Dendritic cell treated with granulocyte-macrophage colony-stimulating factor and Interleukin-4, amounts not matched to agents 40 ng/mL and 50 ng/mL, for 4 days (primary cell): ENCODE data around the gene CRB1.

Experiments used
- H3K27ac Mint-ChIP-seq: one replicate; pipeline ENCODE4 v1.8.0; 2022; ENCODE audit warnings: mild to moderate bottlenecking, mixed read lengths
- H3K27me3 Mint-ChIP-seq: one replicate; pipeline ENCODE4 v1.8.0; 2022; ENCODE audit warnings: mild to moderate bottlenecking, mixed read lengths
- H3K36me3 Mint-ChIP-seq: one replicate; pipeline ENCODE4 v1.8.0; 2022; ENCODE audit warnings: low read depth, mixed read lengths
- H3K4me1 Mint-ChIP-seq: one replicate; pipeline ENCODE4 v1.8.0; 2022; ENCODE audit warnings: low read depth, mixed read lengths
- H3K4me3 Mint-ChIP-seq: one replicate; pipeline ENCODE4 v1.8.0; 2022; ENCODE audit warnings: mild to moderate bottlenecking, moderate library complexity, mixed read lengths
- H3K9me3 Mint-ChIP-seq: one replicate; pipeline ENCODE4 v1.8.0; 2022; ENCODE audit warnings: mixed read lengths
- intact Hi-C: fragments of 100-400 bp; cut with micrococcal nuclease; formaldehyde crosslinking; loops from one replicate; pipeline ENCODE4 v1.15.0; 2022

Gene CRB1

GRCh38 chr1:197342044-197342565, 74.1 kb downstream of the CRB1 start:
- Mint-ChIP-seq H3K36me3 (no peaks in the 10 kb centered on the region), H3K27me3 (peaks cover 1% of the 10 kb centered on the region), H3K4me3 (no peak overlapping the region), H3K27ac (no peak overlapping the region), H3K9me3 (no peaks in the 10 kb centered on the region), H3K4me1 (no peaks in the 10 kb centered on the region)
- intact Hi-C loops, result no loop called here

- H3K4me1 Mint-ChIP-seq, result no peaks in the 10 kb centered on the region
- intact Hi-C loops, result no loop called here
- no peaks in the 10 kb centered on the region for H3K36me3 Mint-ChIP-seq
- no peak overlapping the region for H3K27ac Mint-ChIP-seq
- H3K27me3 Mint-ChIP-seq, result peaks cover 1% of the 10 kb centered on the region
- no peaks in the 10 kb centered on the region for H3K9me3 Mint-ChIP-seq
- no peak overlapping the region for H3K4me3 Mint-ChIP-seq
These were observed 74.6 kb downstream of the CRB1 start for GRCh38 chr1:197342669-197343068.

GRCh38 chr1:197343663-197344273, 75.7 kb downstream of the CRB1 start:
- H3K27ac Mint-ChIP-seq, result no peak overlapping the region
- no peak overlapping the region for H3K4me3 Mint-ChIP-seq
- H3K27me3 Mint-ChIP-seq, result peaks cover 1% of the 10 kb centered on the region
- no peaks in the 10 kb centered on the region for H3K36me3 Mint-ChIP-seq
- no peaks in the 10 kb centered on the region for H3K9me3 Mint-ChIP-seq
- intact Hi-C loops, result no loop called here
- H3K4me1 Mint-ChIP-seq, result no peaks in the 10 kb centered on the region

DNA sequence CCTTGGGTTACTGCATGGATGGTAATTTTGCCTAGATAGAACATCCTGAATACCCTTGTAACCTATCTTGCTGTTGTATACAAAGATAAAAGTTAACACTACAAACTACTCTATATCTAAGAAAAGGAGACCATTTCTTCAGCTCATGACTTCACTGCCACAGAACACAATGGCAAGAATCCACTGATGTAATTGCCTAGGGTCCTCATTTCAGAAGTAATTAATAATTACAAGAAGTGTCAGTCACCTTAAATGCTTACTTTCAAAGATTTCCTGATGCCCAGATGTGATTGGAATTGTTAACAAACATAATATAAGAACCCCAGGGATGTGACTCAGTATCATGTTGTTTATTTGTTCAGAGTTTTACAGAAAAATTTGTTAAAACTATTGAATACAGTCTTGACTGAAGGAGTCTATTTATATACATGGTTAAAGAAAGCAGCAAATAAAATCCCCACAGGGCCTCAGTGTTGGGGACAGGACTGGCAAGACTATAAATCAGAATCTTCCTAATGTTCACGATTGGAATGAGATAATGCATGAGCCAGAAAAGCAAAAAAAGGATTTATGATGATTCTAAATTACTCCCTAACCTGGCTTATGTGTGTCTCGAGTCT, 83.9 kb downstream of the CRB1 start:
- intact Hi-C loops, result loop anchor here (10.0 kb wide), 1 partner anchor 527 kb away; no protein-coding TSS in a partner anchor
- no peak overlapping the region for H3K4me3 Mint-ChIP-seq
- H3K9me3 Mint-ChIP-seq, result no peaks in the 10 kb centered on the region
- H3K27me3 Mint-ChIP-seq, result no peaks in the 10 kb centered on the region
- no peak overlapping the region for H3K27ac Mint-ChIP-seq
- H3K4me1 Mint-ChIP-seq, result no peaks in the 10 kb centered on the region
- no peaks in the 10 kb centered on the region for H3K36me3 Mint-ChIP-seq

- H3K9me3 Mint-ChIP-seq, result no peaks in the 10 kb centered on the region
- no peaks in the 10 kb centered on the region for H3K27me3 Mint-ChIP-seq
- H3K4me1 Mint-ChIP-seq, result no peaks in the 10 kb centered on the region
- no peaks in the 10 kb centered on the region for H3K36me3 Mint-ChIP-seq
- no peak overlapping the region for H3K27ac Mint-ChIP-seq
- intact Hi-C loops, result loop anchor here (10.0 kb wide), 1 partner anchor 531 kb away; no protein-coding TSS in a partner anchor
- H3K4me3 Mint-ChIP-seq, result no peak overlapping the region
These were observed 87.4 kb downstream of the CRB1 start for GRCh38 chr1:197355248-197355995.

GRCh38 chr1:197356723-197357533, 88.9 kb downstream of the CRB1 start:
- intact Hi-C loops, result loop anchor here (1.0 to 10.0 kb wide), 2 partner anchors 177 to 532 kb away; no protein-coding TSS in a partner anchor
- Mint-ChIP-seq H3K4me3 (no peak overlapping the region), H3K27me3 (no peaks in the 10 kb centered on the region), H3K36me3 (no peaks in the 10 kb centered on the region), H3K27ac (no peak overlapping the region), H3K4me1 (no peaks in the 10 kb centered on the region), H3K9me3 (no peaks in the 10 kb centered on the region)

DNA sequence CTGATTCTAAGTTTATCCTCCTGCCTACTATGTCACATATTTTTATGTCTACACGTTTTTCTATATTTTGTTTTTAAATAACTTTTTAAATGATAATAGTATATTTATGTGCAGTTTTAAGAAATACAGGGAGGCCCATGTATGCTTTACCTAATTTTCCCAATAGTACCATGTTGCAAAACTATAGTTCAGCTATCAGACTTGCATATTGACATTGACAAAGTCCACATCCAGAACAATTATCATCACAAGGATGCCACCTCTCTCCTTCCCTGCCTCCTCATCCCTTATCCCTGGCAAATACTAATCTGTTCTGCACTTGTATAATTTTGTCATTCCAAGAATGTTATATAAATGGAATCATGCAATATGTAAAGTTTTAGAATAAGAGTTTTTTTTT, 90.9 kb downstream of the CRB1 start:
- H3K4me3 Mint-ChIP-seq, result no peak overlapping the region
- H3K36me3 Mint-ChIP-seq, result no peaks in the 10 kb centered on the region
- no peak overlapping the region for H3K27ac Mint-ChIP-seq
- no peaks in the 10 kb centered on the region for H3K4me1 Mint-ChIP-seq
- no peaks in the 10 kb centered on the region for H3K9me3 Mint-ChIP-seq
- H3K27me3 Mint-ChIP-seq, result no peaks in the 10 kb centered on the region
- intact Hi-C loops, result loop anchor here (10.0 kb wide), 1 partner anchor 534 kb away; no protein-coding TSS in a partner anchor

GRCh38 chr1:197360068-197360467, 92.0 kb downstream of the CRB1 start:
- intact Hi-C loops, result no loop called here
- no peaks in the 10 kb centered on the region for H3K4me1 Mint-ChIP-seq
- H3K4me3 Mint-ChIP-seq, result no peak overlapping the region
- no peak overlapping the region for H3K27ac Mint-ChIP-seq
- no peaks in the 10 kb centered on the region for H3K9me3 Mint-ChIP-seq
- no peaks in the 10 kb centered on the region for H3K27me3 Mint-ChIP-seq
- no peaks in the 10 kb centered on the region for H3K36me3 Mint-ChIP-seq

DNA sequence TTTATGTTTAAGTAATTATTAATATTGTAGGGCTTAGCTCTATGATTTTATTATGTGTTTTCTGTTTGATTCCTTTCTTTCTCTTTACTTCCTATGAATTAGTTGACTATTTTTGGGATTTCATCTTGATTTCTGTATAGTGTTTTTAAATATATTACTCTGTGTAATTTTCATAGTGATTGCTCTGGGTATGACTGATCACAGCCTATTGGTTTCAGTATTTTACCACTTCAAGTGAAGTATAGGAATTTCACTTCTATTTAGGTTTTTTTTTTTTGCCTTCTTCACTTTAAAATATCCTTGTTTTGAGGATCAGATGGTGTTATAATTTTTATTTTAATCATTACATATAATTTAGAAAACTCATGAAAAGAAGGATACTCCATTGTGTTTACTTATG, 94.8 kb downstream of the CRB1 start:
- no peaks in the 10 kb centered on the region for H3K9me3 Mint-ChIP-seq
- H3K27me3 Mint-ChIP-seq, result no peaks in the 10 kb centered on the region
- no peak overlapping the region for H3K4me3 Mint-ChIP-seq
- no peaks in the 10 kb centered on the region for H3K36me3 Mint-ChIP-seq
- intact Hi-C loops, result no loop called here
- H3K27ac Mint-ChIP-seq, result no peak overlapping the region
- H3K4me1 Mint-ChIP-seq, result no peaks in the 10 kb centered on the region

DNA sequence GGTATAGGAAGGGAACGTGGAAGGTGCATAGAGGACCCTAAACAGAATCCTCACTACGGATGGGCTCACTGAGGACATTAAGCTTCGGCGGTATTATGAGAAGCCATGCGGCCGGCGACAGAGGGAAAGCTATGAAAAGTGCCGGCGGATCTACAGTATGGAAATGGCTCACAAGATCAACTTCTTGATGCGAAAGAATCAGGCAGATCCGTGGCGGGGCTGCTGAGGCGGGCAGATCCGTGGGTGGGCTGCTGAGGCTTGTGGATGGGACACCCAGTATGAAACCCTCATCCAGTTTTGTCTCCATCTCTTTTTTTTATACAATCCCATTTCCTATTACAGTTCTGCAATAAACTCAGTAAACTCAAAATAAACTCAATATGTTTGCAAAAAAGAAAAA, 95.8 kb downstream of the CRB1 start:
- Mint-ChIP-seq H3K27me3 (no peaks in the 10 kb centered on the region), H3K4me1 (no peaks in the 10 kb centered on the region), H3K36me3 (no peaks in the 10 kb centered on the region), H3K9me3 (no peaks in the 10 kb centered on the region), H3K27ac (no peak overlapping the region), H3K4me3 (no peak overlapping the region)
- intact Hi-C loops, result no loop called here

DNA sequence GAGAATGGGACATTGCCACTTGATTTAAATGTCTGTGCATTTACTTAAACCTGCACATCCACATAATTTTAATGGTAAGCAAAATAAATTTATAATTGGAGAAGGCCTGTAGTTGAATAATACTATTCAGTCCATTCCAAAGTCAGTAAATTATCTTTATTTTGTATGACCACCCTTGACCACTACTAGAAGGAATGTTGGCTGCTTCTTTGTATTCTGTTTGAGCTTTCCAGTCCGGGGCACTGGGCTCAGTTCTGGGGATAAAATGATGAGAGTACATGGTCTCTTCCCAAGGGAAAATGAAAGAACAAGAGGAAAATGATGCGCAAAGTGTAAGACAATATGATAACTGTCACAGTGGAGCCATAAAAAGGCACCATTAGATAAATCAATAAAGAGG, 98.9 kb downstream of the CRB1 start:
- H3K4me1 Mint-ChIP-seq, result no peaks in the 10 kb centered on the region
- H3K9me3 Mint-ChIP-seq, result no peaks in the 10 kb centered on the region
- intact Hi-C loops, result no loop called here
- H3K4me3 Mint-ChIP-seq, result no peak overlapping the region
- no peaks in the 10 kb centered on the region for H3K36me3 Mint-ChIP-seq
- H3K27me3 Mint-ChIP-seq, result no peaks in the 10 kb centered on the region
- H3K27ac Mint-ChIP-seq, result no peak overlapping the region

GRCh38 chr1:197367627-197368026, 99.6 kb downstream of the CRB1 start:
- H3K9me3 Mint-ChIP-seq, result no peaks in the 10 kb centered on the region
- no peak overlapping the region for H3K4me3 Mint-ChIP-seq
- H3K4me1 Mint-ChIP-seq, result no peaks in the 10 kb centered on the region
- intact Hi-C loops, result no loop called here
- no peaks in the 10 kb centered on the region for H3K36me3 Mint-ChIP-seq
- H3K27ac Mint-ChIP-seq, result no peak overlapping the region
- H3K27me3 Mint-ChIP-seq, result no peaks in the 10 kb centered on the region

DNA sequence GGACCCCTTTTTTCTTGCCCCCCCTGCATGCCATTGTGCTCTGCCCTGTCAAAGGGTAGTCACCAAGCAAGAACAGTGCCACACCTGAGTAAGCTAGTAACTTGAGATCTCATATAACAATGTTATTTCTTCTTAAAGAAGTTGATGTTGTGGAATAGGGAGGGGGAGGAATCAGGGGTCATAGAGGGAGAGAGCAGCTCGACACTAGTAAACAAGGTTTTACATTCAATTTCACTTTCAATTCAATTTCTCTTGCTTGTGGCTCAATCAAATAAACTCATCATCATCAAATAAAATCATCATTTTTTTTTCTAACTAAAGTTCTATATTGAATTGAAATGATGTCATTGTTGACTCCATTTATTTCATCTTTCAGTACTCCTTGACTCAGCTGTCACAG, 106.4 kb downstream of the CRB1 start:
- Mint-ChIP-seq H3K9me3 (no peaks in the 10 kb centered on the region), H3K27ac (no peak overlapping the region), H3K4me3 (no peak overlapping the region), H3K27me3 (no peaks in the 10 kb centered on the region), H3K4me1 (no peaks in the 10 kb centered on the region), H3K36me3 (no peaks in the 10 kb centered on the region)
- intact Hi-C loops, result no loop called here
